HEK293 (cell line): ENCODE results near the gene SAYSD1.

ENCODE experiments used
- CTCF ChIA-PET: fragments of 350-600 bp; formaldehyde crosslinking; extraction: SDS; loops from one replicate; lab custom pipeline; 2021; ENCODE audit warnings: antibody characterized with exemption; lab: Yijun Ruan, JAX
- POLR2A ChIA-PET: fragments of 300-600 bp; formaldehyde crosslinking; extraction: SDS; loops from one replicate; lab custom pipeline; 2020; ENCODE audit warnings: antibody characterized with exemption, inconsistent platforms; lab: Yijun Ruan, JAX
- H3K27ac ChIP-seq: fragments of 200-500 bp; sonication (Bioruptor generic); 2 replicates; pipeline ENCODE4 v1.5.1; 2014; ENCODE audit warnings: low read depth, low read length, control low read depth, inconsistent platforms; ENCODE audit errors: extremely low read depth
- H3K36me3 ChIP-seq, 2 experiments: fragments of 200-500 bp in 1 of 2; sonication (Bioruptor generic) in 1 of 2; 1 replicate in 1 of 2; 2 replicates in 1 of 2; pipeline ENCODE4 v1.5.1; 2014 to 2017; ENCODE audit warnings: inconsistent platforms in 2 of 2, low read length in 2 of 2; ENCODE audit not compliant: control insufficient read depth in 2 of 2, insufficient read depth in 1 of 2
- H3K4me1 ChIP-seq: fragments of 200-500 bp; sonication (Bioruptor generic); 2 replicates; pipeline ENCODE4 v1.5.1; 2014; ENCODE audit warnings: mild to moderate bottlenecking, low read length, inconsistent platforms; ENCODE audit not compliant: control insufficient read depth, insufficient read depth
- H3K4me3 ChIP-seq: 2 replicates; pipeline ENCODE4 v1.5.1; 2011; ENCODE audit warnings: low read depth, mild to moderate bottlenecking, control low read depth, low read length, moderate library complexity
- H3K9me3 ChIP-seq: fragments of 200-500 bp; sonication (Bioruptor generic); 2 replicates; pipeline ENCODE4 v1.5.1; 2014; ENCODE audit warnings: low read depth, low read length, inconsistent platforms; ENCODE audit not compliant: control insufficient read depth, insufficient read depth
- GLI4 ChIP-seq: fragments of 450-650 bp; formaldehyde crosslinking; IDR thresholded peaks from 2 replicates; pipeline ENCODE4 v1.5.1; 2016; ENCODE audit warnings: missing biosample characterization, missing genetic modification characterization
- HOXA7 ChIP-seq: sonication (generic); formaldehyde crosslinking; IDR thresholded peaks from 2 replicates; pipeline ENCODE4 v1.8.1; 2022; ENCODE audit warnings: missing genetic modification reagents, borderline replicate concordance
- HOXC10 ChIP-seq: sonication (generic); formaldehyde crosslinking; IDR thresholded peaks from 2 replicates; pipeline ENCODE4 v1.8.1; 2023; ENCODE audit warnings: mild to moderate bottlenecking, missing genetic modification reagents
- OVOL3 ChIP-seq: fragments of 450-650 bp; formaldehyde crosslinking; IDR thresholded peaks from 2 replicates; pipeline ENCODE4 v1.5.1; 2016; ENCODE audit warnings: missing biosample characterization, missing genetic modification characterization
- PATZ1 ChIP-seq: fragments of 450-650 bp; formaldehyde crosslinking; IDR thresholded peaks from 2 replicates; pipeline ENCODE4 v1.5.1; 2016; ENCODE audit warnings: missing biosample characterization, missing genetic modification characterization
- SCRT2 ChIP-seq: fragments of 450-650 bp; formaldehyde crosslinking; IDR thresholded peaks from 2 replicates; pipeline ENCODE4 v1.5.1; 2016; ENCODE audit warnings: missing biosample characterization, missing genetic modification characterization
- ZFP37 ChIP-seq: fragments of 450-650 bp; formaldehyde crosslinking; IDR thresholded peaks from 2 replicates; pipeline ENCODE4 v1.5.1; 2016; ENCODE audit warnings: missing biosample characterization, missing genetic modification characterization
- ZIC2 ChIP-seq: fragments of 450-650 bp; formaldehyde crosslinking; IDR thresholded peaks from 2 replicates; pipeline ENCODE4 v1.5.1; 2016; ENCODE audit warnings: missing biosample characterization, missing genetic modification characterization
- ZNF112 ChIP-seq: fragments of 450-650 bp; formaldehyde crosslinking; IDR thresholded peaks from 2 replicates; pipeline ENCODE4 v1.5.0; 2017; ENCODE audit warnings: missing biosample characterization, missing genetic modification characterization
- ZNF157 ChIP-seq: fragments of 450-650 bp; formaldehyde crosslinking; IDR thresholded peaks from 2 replicates; pipeline ENCODE4 v1.5.1; 2016; ENCODE audit warnings: missing biosample characterization, missing genetic modification characterization
- ZNF16 ChIP-seq: fragments of 450-650 bp; formaldehyde crosslinking; IDR thresholded peaks from 2 replicates; pipeline ENCODE4 v1.5.1; 2016; ENCODE audit warnings: low read depth, missing biosample characterization, missing genetic modification characterization
- ZNF223 ChIP-seq: fragments of 450-650 bp; formaldehyde crosslinking; IDR thresholded peaks from 2 replicates; pipeline ENCODE4 v1.5.1; 2016; ENCODE audit warnings: missing biosample characterization, missing genetic modification characterization
- ZNF24 ChIP-seq: fragments of 450-650 bp; formaldehyde crosslinking; IDR thresholded peaks from 2 replicates; pipeline ENCODE4 v1.5.1; 2016; ENCODE audit warnings: missing biosample characterization, missing genetic modification characterization
- ZNF335 ChIP-seq: fragments of 450-650 bp; formaldehyde crosslinking; conservative IDR thresholded peaks from 2 replicates; pipeline ENCODE4 v1.5.1; 2016; ENCODE audit warnings: missing biosample characterization, missing genetic modification characterization
- ZNF514 ChIP-seq: fragments of 450-650 bp; formaldehyde crosslinking; IDR thresholded peaks from 2 replicates; pipeline ENCODE4 v1.5.1; 2016; ENCODE audit warnings: missing biosample characterization, missing genetic modification characterization
- ZNF600 ChIP-seq: fragments of 450-650 bp; formaldehyde crosslinking; IDR thresholded peaks from 2 replicates; pipeline ENCODE4 v1.5.1; 2016; ENCODE audit warnings: missing biosample characterization, missing genetic modification characterization
- ZNF645 ChIP-seq: fragments of 450-650 bp; formaldehyde crosslinking; IDR thresholded peaks from 2 replicates; pipeline ENCODE4; 2016; ENCODE audit warnings: missing biosample characterization, missing genetic modification characterization
- ZNF664 ChIP-seq: fragments of 450-650 bp; formaldehyde crosslinking; IDR thresholded peaks from 2 replicates; pipeline ENCODE4 v1.5.1; 2016; ENCODE audit warnings: missing biosample characterization, missing genetic modification characterization
- ZNF837 ChIP-seq: fragments of 450-650 bp; formaldehyde crosslinking; IDR thresholded peaks from 2 replicates; pipeline ENCODE4 v1.5.1; 2016; ENCODE audit warnings: missing biosample characterization, missing genetic modification characterization
- ZSCAN5A ChIP-seq: fragments of 450-650 bp; formaldehyde crosslinking; IDR thresholded peaks from 2 replicates; pipeline ENCODE4 v1.5.1; 2016; ENCODE audit warnings: missing biosample characterization, missing genetic modification characterization
- ZXDB ChIP-seq: fragments of 450-650 bp; formaldehyde crosslinking; IDR thresholded peaks from 2 replicates; pipeline ENCODE4 v1.5.1; 2016; ENCODE audit warnings: missing biosample characterization, missing genetic modification characterization

The SAYSD1 gene

GRCh38 chr6:39128106-39128505 lies 13.1 kb upstream of the SAYSD1 start:
- H3K27ac ChIP-seq: no peak overlapping the region
- no peaks in the 10 kb centered on the region for H3K36me3 ChIP-seq
- no peak overlapping the region for H3K4me3 ChIP-seq
- no peak for TF ChIP-seq ZNF664 (tag by site-specific recombination)
- TF ChIP-seq ZNF223 (tag by site-specific recombination): no peak
- TF ChIP-seq ZNF24 (tag by site-specific recombination): peak; percentile 61; the same call in 1 of the 2 replicates
- no peak for TF ChIP-seq ZNF112 (tag by site-specific recombination)
- no peak for TF ChIP-seq HOXA7 (CRISPR knock-in tag)
- no peak for TF ChIP-seq ZNF157
- TF ChIP-seq ZIC2 (tag by site-specific recombination): peak; percentile 79
- TF ChIP-seq SCRT2: peak; percentile 49; the same call in 1 of the 2 replicates
- TF ChIP-seq ZSCAN5A (tag by site-specific recombination): no peak
- 0 out of 2 replicates have a peak, but pooled peaks have one; percentile 33 for TF ChIP-seq ZNF335
- peak; percentile 40; the same call in 1 of the 2 replicates for TF ChIP-seq ZNF600
- no peak for TF ChIP-seq ZXDB
- TF ChIP-seq, all 188 proteins: peak for 5
- POLR2A ChIA-PET: no interaction called here
- Histone ChIP-seq H3K9me3 (no peaks in the 10 kb centered on the region), H3K4me1 (peaks cover 5% of the 10 kb centered on the region)
- CTCF ChIA-PET: interaction anchor here (0.8 kb wide), 1 partner anchor 154 kb away, joined by 4 read pairs; no protein-coding TSS in a partner anchor

GRCh38 chr6:39124114-39124513 lies 9.1 kb upstream of the SAYSD1 start:
- CTCF ChIA-PET: interaction anchor here (1.2 to 2.3 kb wide), 3 partner anchors 9 to 252 kb away, joined by 3 to 7 read pairs (median 4); partner anchors contain the start of gene SAYSD1
- H3K4me3 ChIP-seq: no peak overlapping the region

More at GRCh38 chr6:39124114-39124513, 9.1 kb upstream of the SAYSD1 start:
- POLR2A ChIA-PET: no interaction called here
- no peak overlapping the region for H3K27ac ChIP-seq
- no peaks in the 10 kb centered on the region for H3K36me3 ChIP-seq
- H3K9me3 ChIP-seq: no peaks in the 10 kb centered on the region
- no peak for TF ChIP-seq ZNF837 (tag by site-specific recombination)
- TF ChIP-seq OVOL3 (tag by site-specific recombination): no peak
- no peak for TF ChIP-seq GLI4 (tag by site-specific recombination)
- TF ChIP-seq ZFP37 (tag by site-specific recombination): no peak
- no peak for TF ChIP-seq PATZ1 (tag by site-specific recombination)
- no peak for TF ChIP-seq ZNF157
- TF ChIP-seq HOXA7 (CRISPR knock-in tag): no peak
- no peak for TF ChIP-seq ZNF514
- no peak for TF ChIP-seq HOXC10
- no peak for TF ChIP-seq ZNF645 (tag by site-specific recombination)
- no peak for TF ChIP-seq ZNF16 (tag by site-specific recombination)
- peaks cover 5% of the 10 kb centered on the region for H3K4me1 ChIP-seq
